HepG2 (cell line): Measurements from ENCODE around the gene FAM229A. TPM values are rescaled to one million over a fixed set of nuclear protein-coding genes. Genes with fewer than 3 reads are reported as not detected.

Experiments
- ARID5B ChIP-seq: IDR thresholded peaks from 2 replicates; pipeline ENCODE4 v1.4.0; 2020; ENCODE audit warnings: mild to moderate bottlenecking, missing genetic modification reagents
- HES4 ChIP-seq: sonication (generic); formaldehyde crosslinking; IDR thresholded peaks from 2 replicates; pipeline ENCODE4 v1.9.0; 2021; ENCODE audit warnings: mild to moderate bottlenecking, missing genetic modification reagents, borderline replicate concordance
- LBX2 ChIP-seq: sonication (generic); formaldehyde crosslinking; IDR thresholded peaks from 2 replicates; pipeline ENCODE4 v1.5.0; 2020; ENCODE audit warnings: missing genetic modification reagents, mild to moderate bottlenecking, borderline replicate concordance
- LCORL ChIP-seq, 2 experiments: fragments of 450-650 bp in 1 of 2; sonication (generic) in 1 of 2; formaldehyde crosslinking in 1 of 2; IDR thresholded peaks; 2 replicates each; pipeline versions ENCODE4 v1.5.0 to v1.6.1; 2017 to 2020; ENCODE audit warnings: antibody characterized with exemption in 1 of 2, missing genetic modification reagents in 1 of 2
- MAFG ChIP-seq: sonication (generic); formaldehyde crosslinking; IDR thresholded peaks from 2 replicates; pipeline ENCODE4 v1.5.1; 2020; ENCODE audit warnings: mild to moderate bottlenecking, missing genetic modification reagents
- NBN ChIP-seq: fragments of 450-650 bp; conservative IDR thresholded peaks from 2 replicates; pipeline ENCODE4 v1.6.1; 2017
- NCOA5 ChIP-seq: sonication (generic); formaldehyde crosslinking; IDR thresholded peaks from 2 replicates; pipeline ENCODE4 v1.4.0; 2020; ENCODE audit warnings: missing genetic modification reagents
- NFYC ChIP-seq: IDR thresholded peaks from 2 replicates; pipeline ENCODE4 v1.6.1; 2016; ENCODE audit warnings: missing genetic modification reagents, missing compliant biosample characterization
- RBAK ChIP-seq: sonication (generic); formaldehyde crosslinking; IDR thresholded peaks from 2 replicates; pipeline ENCODE4 v1.5.1; 2020; ENCODE audit warnings: mild to moderate bottlenecking, missing genetic modification reagents
- STAT5B ChIP-seq: sonication (generic); formaldehyde crosslinking; IDR thresholded peaks from 2 replicates; pipeline ENCODE4 v1.4.0; 2020; ENCODE audit warnings: missing genetic modification reagents
- TFAP4 ChIP-seq: sonication (generic); IDR thresholded peaks from 2 replicates; pipeline ENCODE4 v1.6.1; 2016; ENCODE audit warnings: low read depth, borderline replicate concordance
- ZBTB34 ChIP-seq: sonication (generic); formaldehyde crosslinking; IDR thresholded peaks from 2 replicates; pipeline ENCODE4 v1.8.0; 2022; ENCODE audit warnings: mild to moderate bottlenecking, missing genetic modification reagents
- ZFP82 ChIP-seq: sonication (generic); formaldehyde crosslinking; IDR thresholded peaks from 2 replicates; pipeline ENCODE4 v1.5.1; 2020; ENCODE audit warnings: mild to moderate bottlenecking, missing genetic modification reagents, borderline replicate concordance
- ZIK1 ChIP-seq: sonication (generic); formaldehyde crosslinking; IDR thresholded peaks from 2 replicates; pipeline ENCODE4 v1.5.0; 2020; ENCODE audit warnings: mild to moderate bottlenecking, low read depth, missing genetic modification reagents, borderline replicate concordance
- ZNF124 ChIP-seq: sonication (generic); formaldehyde crosslinking; IDR thresholded peaks from 2 replicates; pipeline ENCODE4 v1.4.0; 2020; ENCODE audit warnings: missing genetic modification reagents
- ZNF530 ChIP-seq: sonication (generic); formaldehyde crosslinking; IDR thresholded peaks from 2 replicates; pipeline ENCODE4 v1.5.0; 2020; ENCODE audit warnings: low read depth, mild to moderate bottlenecking, missing genetic modification reagents
- ZNF570 ChIP-seq: sonication (generic); formaldehyde crosslinking; IDR thresholded peaks from 2 replicates; pipeline ENCODE4 v1.4.0; 2020; ENCODE audit warnings: mild to moderate bottlenecking, missing genetic modification reagents, borderline replicate concordance
- ZNF609 ChIP-seq: sonication (generic); formaldehyde crosslinking; IDR thresholded peaks from 2 replicates; pipeline ENCODE4 v1.4.0; 2020; ENCODE audit warnings: mild to moderate bottlenecking, missing genetic modification reagents, borderline replicate concordance
- polyA plus RNA-seq, 8 experiments: library from polyadenylated mRNA; depleted of rRNA in 3 of 8; stranded (reverse) in 7 of 8; unstranded in 1 of 8; fragments of >200 nt; fragmentation: Illumina TruSeq in 4 of 8; extraction: Trizol in 4 of 8; gene quantifications; 2 replicates each; pipeline versions ENCODE4 v1.2.1 to v1.2.3, GENCODE V29; 2011 to 2016; ENCODE audit warnings: low read depth in 4 of 8, missing spikeins in 1 of 8, mixed read lengths in 1 of 8; ENCODE audit not compliant: insufficient read depth in 1 of 8
- total RNA-seq, 5 experiments: library from RNA; depleted of rRNA; stranded (reverse); fragments of >200 nt; fragmentation: Illumina TruSeq; extraction: Trizol; gene quantifications; 2 replicates each; pipeline ENCODE4 v1.2.3, GENCODE V29; 2016; ENCODE audit warnings: low read depth in 1 of 5

Gene FAM229A
- total and polyA plus RNA-seq, 2 of the 13 experiments (the other 11 are each of a cell fraction or from before 2014, with no cell fraction given): 3.2 to 17.6 TPM

GRCh38 chr1:32321712-32322291, 40.5 kb downstream of the FAM229A start (continued):
- TF ChIP-seq LCORL (IDR thresholded peaks at IDR 0.05) (no peak), LCORL (CRISPR knock-in tag; IDR thresholded peaks at IDR 0.05) (no peak), ZIK1 (CRISPR knock-in tag) (no peak), MAFG (CRISPR knock-in tag) (no peak), ZNF609 (peak; percentile 63; the same call in 1 of the 2 replicates), ZNF570 (CRISPR knock-in tag) (no peak), NBN (no peak), NCOA5 (CRISPR knock-in tag) (no peak), ZNF124 (CRISPR knock-in tag) (peak; percentile 44; the same call in 1 of the 2 replicates), RBAK (0 out of 2 replicates have a peak, but pooled peaks have one; percentile 30), ZNF530 (CRISPR knock-in tag) (no peak), STAT5B (CRISPR knock-in tag) (0 out of 2 replicates have a peak, but pooled peaks have one; percentile 62), ARID5B (CRISPR knock-in tag) (peak; percentile 93), TFAP4 (peak; percentile 51; the same call in 1 of the 2 replicates), HES4 (CRISPR knock-in tag) (no peak), LBX2 (CRISPR knock-in tag) (no peak), ZBTB34 (CRISPR knock-in tag) (peak; percentile 38; the same call in 1 of the 2 replicates), NFYC (CRISPR knock-in tag) (no peak), ZFP82 (CRISPR knock-in tag) (peak; percentile 39; the same call in 1 of the 2 replicates)
